Measurements from ENCODE around the gene PYGB. TPM values are rescaled to one million over a fixed set of nuclear protein-coding genes. Genes with fewer than 3 reads are reported as not detected.

PYGB gene
- polyA plus RNA-seq (2013) = 21.3 and 22.0 TPM in 2 replicates

DNA sequence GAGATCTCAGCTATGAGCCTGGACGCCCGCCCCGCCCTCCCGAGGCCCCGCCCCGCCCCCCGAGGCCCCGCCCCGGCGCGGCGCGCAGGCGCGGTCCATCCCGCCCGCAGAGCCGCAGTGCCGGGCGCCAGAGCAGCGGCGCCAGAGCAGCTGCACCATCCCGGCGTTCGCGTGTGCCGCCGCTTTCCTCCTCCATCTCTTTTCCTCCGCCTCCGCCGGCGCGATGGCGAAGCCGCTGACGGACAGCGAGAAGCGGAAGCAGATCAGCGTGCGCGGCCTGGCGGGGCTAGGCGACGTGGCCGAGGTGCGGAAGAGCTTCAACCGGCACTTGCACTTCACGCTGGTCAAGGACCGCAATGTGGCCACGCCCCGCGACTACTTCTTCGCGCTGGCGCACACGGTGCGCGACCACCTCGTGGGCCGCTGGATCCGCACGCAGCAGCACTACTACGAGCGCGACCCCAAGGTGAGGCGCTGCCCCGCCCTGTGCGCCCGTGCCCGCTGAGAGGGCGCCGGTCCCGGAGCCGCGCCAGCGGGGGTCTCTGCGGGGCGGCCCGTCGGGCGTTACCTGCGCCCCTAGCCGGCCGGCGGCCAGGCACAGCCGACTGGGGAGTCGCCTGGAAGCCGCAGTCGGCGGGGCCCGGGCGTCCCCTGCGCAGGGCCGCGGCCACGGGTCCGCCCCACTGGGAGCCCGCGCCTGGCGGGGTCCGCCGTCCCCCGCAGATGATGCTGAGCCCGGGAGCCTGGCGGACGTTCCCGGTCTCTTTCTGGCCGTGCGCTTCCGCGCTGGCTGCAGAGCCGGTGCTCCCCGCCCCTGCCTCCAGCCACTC lies at the start of gene PYGB:
Gene PYGB (plus strand): TSS at position 130 of the 830 bp plus-strand sequence. CDS start 94 bp downstream, at position 224.
- peak within 1 kb of the TSS; percentile 97 for H3K4me2 ChIP-seq (ENCODE audit: low read length)
- peak within 1 kb of the TSS; percentile 88 for H3K18ac ChIP-seq (ENCODE audit: low read length)
- peak within 1 kb of the TSS; percentile 70 for H2BK5ac ChIP-seq (ENCODE audit: low read depth, low read length, poor library complexity)
- H3K27ac ChIP-seq (ENCODE audit: low read depth, low read length) = peak within 1 kb of the TSS; percentile 78
- H2BK120ac ChIP-seq (ENCODE audit: insufficient read depth, low read length, poor library complexity) = peak within 1 kb of the TSS; percentile 87
- H2AFZ ChIP-seq (ENCODE audit: insufficient read depth, low read length, poor library complexity) = peak within 1 kb of the TSS; percentile 61
- H3K4me1 ChIP-seq (ENCODE audit: control insufficient read depth in 1 of 2, insufficient read depth in 2 of 2, low read length in 2 of 2) = peaks cover 7% of the 10 kb centered on the region in 2 experiments
- no peak within 1 kb of the TSS for H2AK5ac ChIP-seq (ENCODE audit: low read length)
- H3K4ac ChIP-seq (ENCODE audit: low read depth, low read length) = peak within 1 kb of the TSS; percentile 6
- H4K91ac ChIP-seq (ENCODE audit: low read depth, low read length) = peak within 1 kb of the TSS; percentile 54
- peak within 1 kb of the TSS; percentile 79 for H3K14ac ChIP-seq (ENCODE audit: low read length)
- peak within 1 kb of the TSS; percentile 90 for H4K8ac ChIP-seq (ENCODE audit: low read depth, low read length)
- H3K9ac ChIP-seq (ENCODE audit: low read length) = peak within 1 kb of the TSS; percentile 64
- H3K23ac ChIP-seq (ENCODE audit: low read length) = no peak within 1 kb of the TSS
- peak within 1 kb of the TSS; percentile 88 for H3K4me3 ChIP-seq (ENCODE audit: low read depth, low read length)
- H3K36me3 ChIP-seq (ENCODE audit: control insufficient read depth in 1 of 2, insufficient read depth in 2 of 2, low read length in 2 of 2) = peaks cover 3 to 4% of the 10 kb centered on the region in 2 experiments
- DNase-seq = peak; percentile 48 to 76
- H4K12ac ChIP-seq (ENCODE audit: low read depth, low read length) = peak within 1 kb of the TSS; percentile 89
- peaks cover 9% of the 10 kb centered on the region for H3K79me1 ChIP-seq (ENCODE audit: low read length)
- H3K79me2 ChIP-seq (ENCODE audit: control insufficient read depth, insufficient read depth, low read length, poor library complexity) = peaks cover 9% of the 10 kb centered on the region
- no peaks in the 10 kb centered on the region for H3K27me3 ChIP-seq (ENCODE audit: insufficient read depth, low read length)
- no peaks in the 10 kb centered on the region for H3K9me3 ChIP-seq (ENCODE audit: insufficient read depth, low read depth, low read length)
- WGBS (ENCODE audit: extremely low coverage, insufficient coverage, insufficient read length) = no CpG with 5 or more reads among the region's 113 CpGs
- peak within 1 kb of the TSS; percentile 1 for H2BK12ac ChIP-seq (ENCODE audit: low read length)

DNA sequence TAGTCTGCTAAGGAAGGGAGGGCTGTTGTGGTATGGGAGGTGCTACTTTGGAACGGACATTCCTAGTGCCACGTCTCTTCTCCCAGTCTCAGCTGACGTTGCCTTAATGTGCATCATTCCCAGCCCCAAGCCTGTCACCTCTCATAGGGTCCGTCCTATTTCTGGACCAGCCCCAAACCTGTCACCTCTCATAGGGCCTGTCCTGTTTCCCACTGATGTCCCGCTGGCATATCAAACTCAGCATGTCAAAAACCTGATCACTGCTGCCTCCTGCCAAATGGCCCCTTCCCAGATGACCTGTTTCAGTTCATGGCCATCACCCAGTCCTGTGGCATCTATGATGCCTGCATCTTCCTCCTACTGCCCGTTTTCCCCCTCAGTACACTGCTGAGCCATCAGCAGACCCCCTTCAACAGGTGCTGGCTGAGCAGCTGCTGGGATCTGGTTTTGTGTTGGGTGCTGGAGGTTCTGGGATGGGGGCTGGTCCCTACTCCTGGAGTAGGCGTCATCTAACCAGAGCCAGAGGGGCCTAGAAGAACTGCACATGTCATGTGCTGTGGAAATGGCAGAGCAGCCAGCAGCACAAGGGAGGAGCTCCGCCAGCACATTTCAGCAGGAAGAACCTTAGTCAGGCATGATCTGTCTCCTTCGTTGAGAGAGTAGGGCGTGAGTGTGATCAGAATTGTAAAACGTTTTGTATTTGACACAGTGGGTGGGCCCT lies 49.1 kb upstream of the PYGB start:
- DNase-seq = no peak
- no peak overlapping the region for H3K4ac ChIP-seq (ENCODE audit: low read depth, low read length)
- no peak overlapping the region for H2BK120ac ChIP-seq (ENCODE audit: insufficient read depth, low read length, poor library complexity)
- H2BK5ac ChIP-seq (ENCODE audit: low read depth, low read length, poor library complexity) = no peak overlapping the region
- no peak overlapping the region for H3K18ac ChIP-seq (ENCODE audit: low read length)
- H2BK12ac ChIP-seq (ENCODE audit: low read length) = no peak overlapping the region
- H3K79me1 ChIP-seq (ENCODE audit: low read length) = peaks cover 9% of the 10 kb centered on the region
- peaks cover 9% of the 10 kb centered on the region for H3K79me2 ChIP-seq (ENCODE audit: control insufficient read depth, insufficient read depth, low read length, poor library complexity)
- no peak overlapping the region for H3K23ac ChIP-seq (ENCODE audit: low read length)
- H2AFZ ChIP-seq (ENCODE audit: insufficient read depth, low read length, poor library complexity) = no peak overlapping the region
- H3K9me3 ChIP-seq (ENCODE audit: insufficient read depth, low read depth, low read length) = no peaks in the 10 kb centered on the region
- H4K91ac ChIP-seq (ENCODE audit: low read depth, low read length) = no peak overlapping the region
- no CpG with 5 or more reads among the region's 11 CpGs for WGBS (ENCODE audit: extremely low coverage, insufficient coverage, insufficient read length)
- no peak overlapping the region for H3K27ac ChIP-seq (ENCODE audit: low read depth, low read length)
- no peak overlapping the region for H4K8ac ChIP-seq (ENCODE audit: low read depth, low read length)
- no peak overlapping the region for H3K4me2 ChIP-seq (ENCODE audit: low read length)
- peaks cover 0 to 3% of the 10 kb centered on the region in 2 experiments for H3K4me1 ChIP-seq (ENCODE audit: control insufficient read depth in 1 of 2, insufficient read depth in 2 of 2, low read length in 2 of 2)
- no peak overlapping the region for H4K12ac ChIP-seq (ENCODE audit: low read depth, low read length)
- H2AK5ac ChIP-seq (ENCODE audit: low read length) = no peak overlapping the region
- H3K27me3 ChIP-seq (ENCODE audit: insufficient read depth, low read length) = no peaks in the 10 kb centered on the region
- H3K9ac ChIP-seq (ENCODE audit: low read length) = no peak overlapping the region
- H3K14ac ChIP-seq (ENCODE audit: low read length) = no peak overlapping the region
- no peak overlapping the region for H3K4me3 ChIP-seq (ENCODE audit: low read depth, low read length)
- no peaks in the 10 kb centered on the region for H3K36me3 ChIP-seq (ENCODE audit: control insufficient read depth in 1 of 2, insufficient read depth in 2 of 2, low read length in 2 of 2)

DNA sequence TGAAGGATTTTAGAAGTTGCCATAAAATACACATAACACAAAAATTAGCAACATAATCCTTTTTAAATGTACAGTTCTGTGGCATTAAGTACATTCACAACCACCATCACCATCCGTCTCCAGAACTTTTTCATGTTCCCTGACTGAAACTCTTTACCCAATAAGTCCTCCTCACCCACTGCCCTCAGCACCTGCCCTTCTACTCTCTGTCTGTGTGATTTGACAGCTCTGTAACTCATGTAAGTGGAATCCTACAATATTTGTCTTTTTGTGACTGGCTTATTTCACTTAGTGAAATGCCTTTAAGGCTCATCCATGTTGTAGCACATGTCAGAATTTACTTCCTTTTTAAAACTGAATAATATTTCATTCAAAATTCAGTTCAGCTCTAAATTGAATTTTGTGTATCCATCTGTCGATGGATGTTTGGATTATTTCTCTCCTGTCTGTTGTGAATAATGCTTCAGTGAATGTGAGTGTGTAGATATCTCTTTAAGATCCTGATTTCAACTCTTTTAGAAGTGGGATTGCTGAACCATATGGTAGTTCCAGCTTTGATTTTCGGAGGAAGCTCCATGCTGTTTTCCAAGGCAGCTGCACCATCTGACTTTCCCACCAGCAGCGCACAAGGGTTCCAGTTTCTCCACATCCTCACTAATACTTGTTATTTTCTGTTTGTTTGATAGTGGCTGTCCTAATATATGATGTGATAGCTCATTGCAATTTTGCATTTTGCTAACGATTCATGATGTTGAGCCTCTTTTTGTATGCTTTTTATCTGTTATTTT lies 48.2 kb upstream of the PYGB start:
- Histone ChIP-seq H3K27me3 (ENCODE audit: insufficient read depth, low read length) (no peaks in the 10 kb centered on the region), H3K79me2 (ENCODE audit: control insufficient read depth, insufficient read depth, low read length, poor library complexity) (peaks cover 9% of the 10 kb centered on the region), H3K18ac (ENCODE audit: low read length) (no peak overlapping the region), H3K79me1 (ENCODE audit: low read length) (peaks cover 9% of the 10 kb centered on the region), H3K4me2 (ENCODE audit: low read length) (no peak overlapping the region), H3K9ac (ENCODE audit: low read length) (no peak overlapping the region), H2BK120ac (ENCODE audit: insufficient read depth, low read length, poor library complexity) (no peak overlapping the region), H2AFZ (ENCODE audit: insufficient read depth, low read length, poor library complexity) (no peak overlapping the region), H4K91ac (ENCODE audit: low read depth, low read length) (no peak overlapping the region), H3K27ac (ENCODE audit: low read depth, low read length) (no peak overlapping the region), H3K23ac (ENCODE audit: low read length) (no peak overlapping the region), H4K12ac (ENCODE audit: low read depth, low read length) (no peak overlapping the region), H3K14ac (ENCODE audit: low read length) (no peak overlapping the region), H3K9me3 (ENCODE audit: insufficient read depth, low read depth, low read length) (no peaks in the 10 kb centered on the region), H2AK5ac (ENCODE audit: low read length) (no peak overlapping the region), H2BK12ac (ENCODE audit: low read length) (no peak overlapping the region), H3K36me3 (ENCODE audit: control insufficient read depth in 1 of 2, insufficient read depth in 2 of 2, low read length in 2 of 2) (no peaks in the 10 kb centered on the region), H3K4me3 (ENCODE audit: low read depth, low read length) (no peak overlapping the region), H3K4ac (ENCODE audit: low read depth, low read length) (no peak overlapping the region), H2BK5ac (ENCODE audit: low read depth, low read length, poor library complexity) (no peak overlapping the region), H3K4me1 (ENCODE audit: control insufficient read depth in 1 of 2, insufficient read depth in 2 of 2, low read length in 2 of 2) (peaks cover 0 to 3% of the 10 kb centered on the region in 2 experiments), H4K8ac (ENCODE audit: low read depth, low read length) (no peak overlapping the region)
- no peak for DNase-seq
- no CpG with 5 or more reads among the region's 5 CpGs for WGBS (ENCODE audit: extremely low coverage, insufficient coverage, insufficient read length)

- no peak overlapping the region for H2AK5ac ChIP-seq (ENCODE audit: low read length)
Observed at GRCh38 chr20:25203089-25203488, 44.8 kb upstream of the PYGB start.

More at GRCh38 chr20:25203089-25203488, 44.8 kb upstream of the PYGB start:
- Histone ChIP-seq H4K12ac (ENCODE audit: low read depth, low read length) (no peak overlapping the region), H3K14ac (ENCODE audit: low read length) (no peak overlapping the region), H2BK12ac (ENCODE audit: low read length) (no peak overlapping the region), H2AFZ (ENCODE audit: insufficient read depth, low read length, poor library complexity) (no peak overlapping the region), H3K79me1 (ENCODE audit: low read length) (no peaks in the 10 kb centered on the region), H3K27me3 (ENCODE audit: insufficient read depth, low read length) (no peaks in the 10 kb centered on the region), H3K4me3 (ENCODE audit: low read depth, low read length) (no peak overlapping the region), H3K36me3 (ENCODE audit: control insufficient read depth in 1 of 2, insufficient read depth in 2 of 2, low read length in 2 of 2) (no peaks in the 10 kb centered on the region), H3K23ac (ENCODE audit: low read length) (no peak overlapping the region), H3K9me3 (ENCODE audit: insufficient read depth, low read depth, low read length) (no peaks in the 10 kb centered on the region), H4K91ac (ENCODE audit: low read depth, low read length) (no peak overlapping the region), H3K9ac (ENCODE audit: low read length) (no peak overlapping the region), H2BK120ac (ENCODE audit: insufficient read depth, low read length, poor library complexity) (no peak overlapping the region), H3K18ac (ENCODE audit: low read length) (no peak overlapping the region), H3K4me1 (ENCODE audit: control insufficient read depth in 1 of 2, insufficient read depth in 2 of 2, low read length in 2 of 2) (no peaks in the 10 kb centered on the region), H3K79me2 (ENCODE audit: control insufficient read depth, insufficient read depth, low read length, poor library complexity) (no peaks in the 10 kb centered on the region), H3K4ac (ENCODE audit: low read depth, low read length) (no peak overlapping the region), H3K27ac (ENCODE audit: low read depth, low read length) (no peak overlapping the region), H2BK5ac (ENCODE audit: low read depth, low read length, poor library complexity) (no peak overlapping the region), H4K8ac (ENCODE audit: low read depth, low read length) (no peak overlapping the region), H3K4me2 (ENCODE audit: low read length) (no peak overlapping the region)
- no peak for DNase-seq
- WGBS (ENCODE audit: extremely low coverage, insufficient coverage, insufficient read length) = no CpG with 5 or more reads among the region's 2 CpGs

Measured in trophoblast cell (in vitro differentiated cells and primary cell).